Naive thymus-derived CD4-positive, alpha-beta T cell (primary cell): Measurements from ENCODE around the gene PAN2. TPM values are rescaled to one million over a fixed set of nuclear protein-coding genes. Genes with fewer than 3 reads are reported as not detected.

ENCODE experiments used
- ATAC-seq: fragments of 150-1000 bp; cut with Tn5 transposase; 2 replicates; pipeline ENCODE4 v1.10.0; 2021; ENCODE audit warnings: mild to moderate bottlenecking, moderate library complexity
- CTCF ChIA-PET: fragments of 350-600 bp; sonication (Branson Sonifier 250); formaldehyde crosslinking; loops from one replicate; lab custom pipeline; 2021; ENCODE audit warnings: antibody characterized with exemption; lab: Charles Lee
- POLR2A ChIA-PET: fragments of 350-600 bp; sonication (Branson Sonifier 250); formaldehyde crosslinking; loops from one replicate; lab custom pipeline; 2021; ENCODE audit warnings: antibody characterized with exemption, inconsistent platforms; lab: Charles Lee
- DNase-seq, 9 donors: peaks; one replicate each; pipeline versions ENCODE4 v3.0.0 to v3.0.0-alpha.2; 2020 to 2022; ENCODE audit warnings: mixed read lengths in 1 of 9
- H3K27ac ChIP-seq: one replicate; pipeline ENCODE4 v1.7.0; 2013; ENCODE audit warnings: mild to moderate bottlenecking, low read depth, low read length, moderate library complexity
- H3K27me3 ChIP-seq, 2 donors: one replicate each; pipeline ENCODE4 v1.7.0; 2013; ENCODE audit warnings: low read length in 2 of 2, mild to moderate bottlenecking in 2 of 2, moderate library complexity in 2 of 2; ENCODE audit not compliant: control insufficient read depth in 2 of 2, insufficient read depth in 2 of 2
- H3K36me3 ChIP-seq, 3 experiments: 1 replicate in 2 of 3; 2 replicates in 1 of 3; pipeline ENCODE4 v1.7.0; 2013; ENCODE audit warnings: low read length in 3 of 3, mild to moderate bottlenecking in 3 of 3, moderate library complexity in 1 of 3; ENCODE audit not compliant: insufficient read depth in 3 of 3, control insufficient read depth in 2 of 3
- H3K4me1 ChIP-seq, 2 donors: one replicate each; pipeline ENCODE4 v1.7.0; 2013; ENCODE audit warnings: low read length in 2 of 2, mild to moderate bottlenecking in 2 of 2, moderate library complexity in 1 of 2; ENCODE audit not compliant: control insufficient read depth in 2 of 2, insufficient read depth in 2 of 2
- H3K4me3 ChIP-seq: 2 replicates; pipeline ENCODE4 v1.7.0; 2013; ENCODE audit warnings: mild to moderate bottlenecking, low read length
- H3K9me3 ChIP-seq, 3 experiments: 1 replicate in 2 of 3; 2 replicates in 1 of 3; pipeline ENCODE4 v1.7.0; 2013; ENCODE audit warnings: low read length in 3 of 3; ENCODE audit not compliant: control insufficient read depth in 2 of 3
- H3K27ac Mint-ChIP-seq, 9 donors: one replicate each; pipeline ENCODE4 v1.8.0; 2020 to 2022; ENCODE audit warnings: mixed read lengths in 9 of 9, mild to moderate bottlenecking in 8 of 9, moderate library complexity in 5 of 9, inconsistent platforms in 2 of 9
- H3K27me3 Mint-ChIP-seq, 5 donors: one replicate each; pipeline ENCODE4 v1.8.0; 2021 to 2022; ENCODE audit warnings: mixed read lengths in 5 of 5, mild to moderate bottlenecking in 1 of 5
- H3K36me3 Mint-ChIP-seq, 5 donors: one replicate each; pipeline ENCODE4 v1.8.0; 2020 to 2022; ENCODE audit warnings: mixed read lengths in 5 of 5, mild to moderate bottlenecking in 3 of 5, inconsistent platforms in 1 of 5
- H3K4me1 Mint-ChIP-seq, 7 donors: one replicate each; pipeline ENCODE4 v1.8.0; 2020 to 2022; ENCODE audit warnings: mixed read lengths in 7 of 7, mild to moderate bottlenecking in 3 of 7, inconsistent platforms in 1 of 7
- H3K4me3 Mint-ChIP-seq, 10 donors: one replicate each; pipeline ENCODE4 v1.8.0; 2020 to 2022; ENCODE audit warnings: mild to moderate bottlenecking in 10 of 10, mixed read lengths in 10 of 10, moderate library complexity in 6 of 10, inconsistent platforms in 2 of 10
- H3K9me3 Mint-ChIP-seq, 11 donors: one replicate each; pipeline ENCODE4 v1.8.0; 2020 to 2022; ENCODE audit warnings: mixed read lengths in 11 of 11, mild to moderate bottlenecking in 4 of 11, inconsistent platforms in 1 of 11, moderate library complexity in 1 of 11
- intact Hi-C, 2 donors: fragments of 100-400 bp; cut with micrococcal nuclease; formaldehyde crosslinking; loops; one replicate each; pipeline ENCODE4 v1.15.1; 2023
- polyA plus RNA-seq, 2 donors: library from polyadenylated mRNA; unstranded; fragments of 300-500 nt; fragmentation: Illumina TruSeq; gene quantifications; one replicate each; pipeline ENCODE4 v1.2.3, GENCODE V29; 2021
- total RNA-seq, 6 experiments: library from RNA in 5 of 6; stranded (reverse) in 5 of 6; gene quantifications; 1 replicate in 5 of 6; 2 replicates in 1 of 6; pipeline ENCODE4 v1.2.3 and lab custom pipeline; 2021 to 2026

PAN2 gene
- total and polyA plus RNA-seq, 7 experiments from 2014 or later: 11.4 to 279 (median 140) TPM

DNA sequence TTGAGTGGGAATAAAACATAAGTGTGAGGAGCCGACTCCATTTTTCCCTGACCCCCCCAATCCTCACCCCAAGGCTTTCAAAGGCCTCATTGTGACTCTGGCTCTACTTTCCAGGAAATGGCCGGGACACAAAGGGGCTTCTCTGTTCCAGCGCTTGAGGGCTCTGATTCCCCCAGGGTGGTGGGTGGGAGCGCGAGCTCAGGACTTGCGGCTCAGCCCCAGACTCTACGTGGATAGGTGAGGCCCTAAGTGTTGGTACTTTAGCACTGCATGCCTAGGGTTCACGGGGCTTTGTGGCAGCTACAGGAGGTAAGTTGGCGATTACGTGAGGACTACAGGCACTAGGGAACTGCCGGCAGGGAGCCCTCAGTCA, 18.6 kb downstream of the PAN2 start:
- peaks cover 5 to 23% (median 13%) of the 10 kb centered on the region in 7 donors for H3K4me1 Mint-ChIP-seq
- POLR2A ChIA-PET: interaction anchor here (0.5 to 5.0 kb wide), 21 partner anchors 8 to 1818 kb away, joined by 3 to 66 read pairs (median 4); partner anchors contain the start of genes ANKRD52, IL23A, NCKAP1L and PAN2
- DNase-seq (no peak), ATAC-seq (peak; percentile 0)
- H3K4me1 ChIP-seq: peaks cover 13 to 16% of the 10 kb centered on the region in 2 donors
- peaks cover 0 to 45% (median 4%) of the 10 kb centered on the region in 3 experiments for H3K36me3 ChIP-seq
- H3K9me3 ChIP-seq: no peaks in the 10 kb centered on the region
- peak overlapping the region; percentile 96 to 99 (median 98) for H3K4me3 Mint-ChIP-seq
- peak overlapping the region; percentile 100 for H3K4me3 ChIP-seq
- CTCF ChIA-PET: interaction anchor here (0.9 to 1.5 kb wide), 4 partner anchors 93 to 154 kb away, joined by 3 to 10 read pairs (median 4); partner anchors contain the start of genes RNF41 and SPRYD4
- peak overlapping the region; percentile 97 for H3K27ac ChIP-seq
- H3K9me3 Mint-ChIP-seq: no peaks in the 10 kb centered on the region
- peaks cover 0 to 22% (median 8%) of the 10 kb centered on the region in 5 donors for H3K36me3 Mint-ChIP-seq
- intact Hi-C loops: loop anchor here in 1 of 2 donors (5.0 kb wide), 2 partner anchors 322 to 772 kb away; partner anchors contain the start of gene NAB2
- no peaks in the 10 kb centered on the region for H3K27me3 ChIP-seq
- H3K27me3 Mint-ChIP-seq: no peaks in the 10 kb centered on the region
- H3K27ac Mint-ChIP-seq: peak overlapping the region; percentile 93 to 99 (median 99)

DNA sequence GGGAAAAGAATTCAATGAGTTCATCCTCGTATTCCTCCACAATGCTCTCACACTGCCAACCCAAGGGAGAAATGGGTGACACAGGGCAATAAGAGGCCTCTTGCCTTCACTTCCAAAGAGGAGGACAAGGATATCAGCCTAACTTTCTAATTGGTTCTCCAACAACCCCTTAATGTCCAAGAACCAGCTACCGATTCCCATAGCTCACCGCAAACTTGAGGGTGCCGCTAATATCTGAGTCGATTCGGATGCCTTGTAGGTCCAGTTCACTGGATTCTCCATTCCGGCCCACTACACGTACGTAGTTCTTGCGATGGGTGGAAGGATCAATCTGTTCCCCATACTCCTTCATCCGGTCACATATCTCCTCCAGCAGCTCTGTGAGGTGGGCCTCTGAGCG, 22.8 kb downstream of the PAN2 start:
- intact Hi-C loops: no loop called here
- POLR2A ChIA-PET: interaction anchor here (0.6 to 1.2 kb wide), 3 partner anchors 14 to 114 kb away, joined by 3 to 7 read pairs (median 4); no protein-coding TSS in a partner anchor
- Histone ChIP-seq H3K4me1 (peaks cover 10 to 11% of the 10 kb centered on the region in 2 donors), H3K27ac (no peak overlapping the region), H3K27me3 (no peaks in the 10 kb centered on the region), H3K36me3 (peaks cover 0 to 43% (median 0%) of the 10 kb centered on the region in 3 experiments), H3K9me3 (no peaks in the 10 kb centered on the region), H3K4me3 (no peak overlapping the region)
- ATAC-seq (no peak), DNase-seq (no peak)
- no peaks in the 10 kb centered on the region for H3K27me3 Mint-ChIP-seq
- peaks cover 0 to 18% (median 0%) of the 10 kb centered on the region in 5 donors for H3K36me3 Mint-ChIP-seq
- H3K27ac Mint-ChIP-seq: peak overlapping the region in 1 of 9 donors; percentile 8
- peaks cover 5 to 14% (median 12%) of the 10 kb centered on the region in 7 donors for H3K4me1 Mint-ChIP-seq
- no peaks in the 10 kb centered on the region for H3K9me3 Mint-ChIP-seq
- CTCF ChIA-PET: interaction anchor here (1.4 kb wide), 1 partner anchor 153 kb away, joined by 3 read pairs; no protein-coding TSS in a partner anchor
- no peak overlapping the region for H3K4me3 Mint-ChIP-seq

DNA sequence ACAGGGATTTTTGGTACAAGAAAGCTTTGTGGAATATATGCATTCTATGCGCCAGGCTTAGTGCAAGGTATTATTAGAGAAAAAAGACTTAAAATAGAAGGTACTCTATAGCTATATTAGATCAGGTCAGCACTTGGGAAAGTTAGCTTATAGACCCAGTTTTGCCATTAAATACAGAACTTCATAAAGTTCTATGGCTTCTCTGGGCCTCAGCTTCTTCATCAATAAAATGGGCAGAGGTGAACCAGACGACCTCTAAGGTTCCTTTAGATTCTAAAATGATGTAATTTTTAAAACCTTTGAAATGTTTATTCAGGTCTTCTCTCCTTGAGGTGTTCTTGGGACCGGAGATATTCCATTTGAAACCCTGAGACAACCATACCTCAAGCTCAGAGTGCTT, 25.1 kb downstream of the PAN2 start:
- no peaks in the 10 kb centered on the region for H3K4me1 ChIP-seq
- H3K9me3 Mint-ChIP-seq: no peaks in the 10 kb centered on the region
- H3K9me3 ChIP-seq: no peaks in the 10 kb centered on the region
- H3K27me3 Mint-ChIP-seq: no peaks in the 10 kb centered on the region
- H3K27ac ChIP-seq: no peak overlapping the region
- ATAC-seq (no peak), DNase-seq (no peak)
- H3K27ac Mint-ChIP-seq: no peak overlapping the region
- intact Hi-C loops: no loop called here
- ChIA-PET POLR2A (interaction anchor here (0.6 to 2.4 kb wide), 8 partner anchors 8 to 578 kb away, joined by 3 to 11 read pairs (median 4); partner anchors contain the start of genes CNPY2, IL23A and RNF41), CTCF (no interaction called here)
- H3K36me3 ChIP-seq: peaks cover 0 to 35% (median 0%) of the 10 kb centered on the region in 3 experiments
- H3K4me3 ChIP-seq: no peak overlapping the region
- no peak overlapping the region for H3K4me3 Mint-ChIP-seq
- H3K4me1 Mint-ChIP-seq: no peaks in the 10 kb centered on the region
- no peaks in the 10 kb centered on the region for H3K27me3 ChIP-seq
- peaks cover 0 to 22% (median 4%) of the 10 kb centered on the region in 5 donors for H3K36me3 Mint-ChIP-seq

DNA sequence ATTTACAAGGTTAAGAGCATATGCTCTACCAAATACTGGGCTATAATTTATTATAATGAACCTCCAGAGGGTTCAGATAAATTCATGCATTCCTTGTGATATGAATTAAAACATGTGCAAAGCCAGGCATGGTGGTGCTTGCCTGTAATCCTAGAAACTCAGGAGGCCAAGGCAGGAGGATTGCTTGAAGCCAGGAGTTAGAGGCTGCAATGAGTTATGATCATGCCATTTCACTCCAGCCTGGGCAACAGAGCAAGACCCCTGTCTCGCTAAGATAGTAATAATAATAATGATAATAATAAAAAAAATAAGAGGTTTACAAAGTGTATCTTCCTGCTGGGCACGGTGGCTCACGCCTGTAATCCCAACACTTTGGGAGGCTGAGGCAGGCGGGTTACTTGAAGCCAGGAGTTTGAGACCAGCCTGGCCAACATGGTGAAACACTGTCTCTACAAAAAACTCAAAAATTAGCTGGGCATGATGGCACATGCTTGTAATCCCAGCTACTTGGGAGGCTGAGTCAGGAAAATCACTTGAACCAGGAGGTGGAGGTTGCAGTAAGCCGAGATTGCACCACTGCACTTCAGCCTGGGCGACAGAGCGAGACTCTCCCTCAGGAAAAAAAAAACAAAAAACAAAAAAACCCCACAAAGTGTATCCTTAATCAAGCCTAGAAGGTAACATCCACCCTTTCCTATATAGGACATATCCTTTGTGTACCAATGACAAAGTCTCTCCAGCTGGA, 26.4 kb downstream of the PAN2 start:
- no peaks in the 10 kb centered on the region for H3K27me3 ChIP-seq
- H3K36me3 ChIP-seq: peaks cover 0 to 35% (median 0%) of the 10 kb centered on the region in 3 experiments
- CTCF ChIA-PET: no interaction called here
- H3K27me3 Mint-ChIP-seq: no peaks in the 10 kb centered on the region
- H3K4me3 ChIP-seq: no peak overlapping the region
- no peak overlapping the region for H3K4me3 Mint-ChIP-seq
- H3K4me1 Mint-ChIP-seq: peaks cover 0 to 2% (median 1%) of the 10 kb centered on the region in 7 donors
- peaks cover 0 to 22% (median 4%) of the 10 kb centered on the region in 5 donors for H3K36me3 Mint-ChIP-seq
- intact Hi-C loops: no loop called here
- no peak for DNase-seq
- no peak overlapping the region for H3K27ac ChIP-seq
- H3K9me3 ChIP-seq: no peaks in the 10 kb centered on the region
- H3K9me3 Mint-ChIP-seq: no peaks in the 10 kb centered on the region
- no peak for ATAC-seq
- no peaks in the 10 kb centered on the region for H3K4me1 ChIP-seq
- POLR2A ChIA-PET: interaction anchor here (1.1 to 2.4 kb wide), 3 partner anchors 9 to 86 kb away, joined by 4 to 9 read pairs (median 7); partner anchors contain the start of genes CNPY2 and RNF41
- H3K27ac Mint-ChIP-seq: no peak overlapping the region

DNA sequence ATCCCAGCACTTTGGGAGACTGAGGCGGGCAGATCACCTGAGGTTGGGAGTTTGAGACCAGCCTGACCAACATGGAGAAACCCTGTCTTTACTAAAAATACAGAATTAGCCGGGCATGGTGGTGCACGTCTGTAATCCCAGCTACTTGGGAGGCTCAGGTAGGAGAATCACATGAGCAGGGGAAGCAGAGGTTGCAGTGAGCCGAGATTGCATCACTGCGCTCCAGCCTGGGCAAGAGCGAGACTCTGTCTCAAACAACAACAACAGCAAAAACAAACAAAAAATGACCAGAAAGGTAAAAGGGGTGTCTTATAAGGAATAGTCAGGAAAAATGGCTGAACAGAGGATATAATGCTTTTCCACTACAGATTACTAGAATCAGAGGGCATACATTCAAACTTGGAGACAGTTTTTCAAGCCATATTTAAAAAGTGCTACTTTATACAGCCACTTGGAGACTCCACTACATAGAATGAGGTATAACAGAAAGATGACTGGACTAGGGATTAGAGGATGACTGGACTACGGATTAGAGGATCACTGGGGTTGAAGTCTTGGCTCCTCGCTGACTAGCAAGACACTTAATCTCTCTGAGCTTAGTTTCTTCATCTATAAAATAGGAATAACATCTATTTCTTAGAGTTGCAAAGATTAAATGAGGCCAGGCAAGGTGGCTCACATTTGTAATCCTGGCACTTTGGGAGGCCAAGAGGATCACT, 28.8 kb downstream of the PAN2 start:
- Histone ChIP-seq H3K27ac (no peak overlapping the region), H3K36me3 (peaks cover 0 to 23% (median 0%) of the 10 kb centered on the region in 3 experiments), H3K9me3 (no peaks in the 10 kb centered on the region), H3K4me3 (no peak overlapping the region), H3K4me1 (peaks cover 8 to 19% of the 10 kb centered on the region in 2 donors), H3K27me3 (no peaks in the 10 kb centered on the region)
- peaks cover 0 to 13% (median 4%) of the 10 kb centered on the region in 5 donors for H3K36me3 Mint-ChIP-seq
- H3K4me1 Mint-ChIP-seq: peaks cover 8 to 23% (median 21%) of the 10 kb centered on the region in 7 donors
- DNase-seq (no peak), ATAC-seq (no peak)
- CTCF ChIA-PET: no interaction called here
- no peaks in the 10 kb centered on the region for H3K9me3 Mint-ChIP-seq
- intact Hi-C loops: no loop called here
- H3K27ac Mint-ChIP-seq: peak overlapping the region in 4 of 9 donors; percentile 7 to 47 (median 29)
- no peak overlapping the region for H3K4me3 Mint-ChIP-seq
- no peaks in the 10 kb centered on the region for H3K27me3 Mint-ChIP-seq
- POLR2A ChIA-PET: interaction anchor here (0.6 to 1.4 kb wide), 6 partner anchors 11 to 151 kb away, joined by 3 to 6 read pairs (median 4); partner anchors contain the start of genes CNPY2 and RNF41

DNA sequence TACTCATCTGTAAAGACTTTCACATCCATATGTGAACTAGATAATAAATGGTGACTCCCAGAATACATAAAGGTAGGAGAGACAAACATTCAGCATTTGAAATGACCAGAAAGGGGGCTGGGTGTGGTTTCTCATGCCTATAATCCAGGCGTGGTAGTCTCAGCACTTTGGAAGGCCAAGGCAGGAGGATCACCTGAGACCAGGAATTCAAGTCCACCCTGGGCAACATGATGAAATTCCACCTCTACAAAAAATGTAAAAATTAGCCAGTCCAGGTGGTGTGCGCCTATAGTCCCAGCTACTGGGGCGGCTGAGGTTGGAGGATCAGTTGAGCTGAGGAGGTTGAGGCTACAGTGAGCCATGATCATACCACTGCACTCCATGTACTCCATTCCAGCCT, 29.5 kb downstream of the PAN2 start:
- no peak overlapping the region for H3K4me3 Mint-ChIP-seq
- POLR2A ChIA-PET: interaction anchor here (0.6 to 1.4 kb wide), 3 partner anchors 11 to 152 kb away, joined by 3 to 4 read pairs (median 3); partner anchors contain the start of gene CNPY2

More for the DNA sequence above, 29.5 kb downstream of the PAN2 start:
- DNase-seq: no peak
- H3K9me3 ChIP-seq: no peaks in the 10 kb centered on the region
- H3K36me3 ChIP-seq: peaks cover 0 to 21% (median 0%) of the 10 kb centered on the region in 3 experiments
- ATAC-seq: no peak
- H3K27ac ChIP-seq: no peak overlapping the region
- CTCF ChIA-PET: no interaction called here
- no peak overlapping the region for H3K4me3 ChIP-seq
- H3K36me3 Mint-ChIP-seq: peaks cover 0 to 10% (median 1%) of the 10 kb centered on the region in 5 donors
- no peaks in the 10 kb centered on the region for H3K9me3 Mint-ChIP-seq
- peaks cover 13 to 19% of the 10 kb centered on the region in 2 donors for H3K4me1 ChIP-seq
- H3K4me1 Mint-ChIP-seq: peaks cover 9 to 26% (median 22%) of the 10 kb centered on the region in 7 donors
- no peak overlapping the region for H3K27ac Mint-ChIP-seq
- no peaks in the 10 kb centered on the region for H3K27me3 Mint-ChIP-seq
- intact Hi-C loops: no loop called here
- no peaks in the 10 kb centered on the region for H3K27me3 ChIP-seq
